ENCODE results near the gene ZNF783.

Gene ZNF783

DNA sequence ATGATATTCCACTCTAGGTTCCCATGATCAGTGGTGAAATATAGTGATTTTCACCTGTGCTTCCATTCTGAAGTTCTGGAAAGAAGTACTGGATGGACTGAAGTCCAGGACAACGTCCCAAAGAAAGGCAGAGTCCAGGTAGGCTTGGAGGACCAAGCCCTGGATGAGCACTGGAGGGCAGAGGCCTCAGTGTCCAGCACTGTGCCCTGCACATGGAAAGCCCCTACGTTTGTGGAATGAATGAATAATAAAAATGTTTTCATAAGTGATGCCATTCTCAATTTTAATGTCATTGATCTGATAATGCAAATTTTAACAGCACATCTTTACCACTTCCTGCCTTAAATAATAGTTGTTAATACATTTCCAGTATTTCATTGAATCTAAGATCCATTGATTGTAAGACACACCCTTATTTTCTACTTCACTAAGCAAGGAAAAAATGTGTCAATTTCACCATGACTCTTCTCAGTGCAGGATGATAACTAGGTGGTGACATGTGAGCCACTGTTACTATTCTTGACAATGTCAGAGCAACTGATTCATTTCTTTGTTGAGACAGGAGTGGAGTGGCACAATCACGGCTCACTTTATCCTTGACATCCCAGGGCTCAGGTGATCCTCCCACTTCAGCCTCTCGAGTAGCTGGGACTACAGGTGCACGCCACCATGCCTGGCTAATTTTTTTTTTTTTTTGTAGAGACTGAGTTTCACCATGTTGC lies 35.2 kb downstream of the ZNF783 start:
- TF ChIP-seq, protein P1, sequence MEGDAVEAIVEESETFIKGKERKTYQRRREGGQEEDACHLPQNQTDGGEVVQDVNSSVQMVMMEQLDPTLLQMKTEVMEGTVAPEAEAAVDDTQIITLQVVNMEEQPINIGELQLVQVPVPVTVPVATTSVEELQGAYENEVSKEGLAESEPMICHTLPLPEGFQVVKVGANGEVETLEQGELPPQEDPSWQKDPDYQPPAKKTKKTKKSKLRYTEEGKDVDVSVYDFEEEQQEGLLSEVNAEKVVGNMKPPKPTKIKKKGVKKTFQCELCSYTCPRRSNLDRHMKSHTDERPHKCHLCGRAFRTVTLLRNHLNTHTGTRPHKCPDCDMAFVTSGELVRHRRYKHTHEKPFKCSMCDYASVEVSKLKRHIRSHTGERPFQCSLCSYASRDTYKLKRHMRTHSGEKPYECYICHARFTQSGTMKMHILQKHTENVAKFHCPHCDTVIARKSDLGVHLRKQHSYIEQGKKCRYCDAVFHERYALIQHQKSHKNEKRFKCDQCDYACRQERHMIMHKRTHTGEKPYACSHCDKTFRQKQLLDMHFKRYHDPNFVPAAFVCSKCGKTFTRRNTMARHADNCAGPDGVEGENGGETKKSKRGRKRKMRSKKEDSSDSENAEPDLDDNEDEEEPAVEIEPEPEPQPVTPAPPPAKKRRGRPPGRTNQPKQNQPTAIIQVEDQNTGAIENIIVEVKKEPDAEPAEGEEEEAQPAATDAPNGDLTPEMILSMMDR (conservative IDR thresholded peaks at IDR 0.05) = no peak
- no peak overlapping the region for H3K27ac ChIP-seq

DNA sequence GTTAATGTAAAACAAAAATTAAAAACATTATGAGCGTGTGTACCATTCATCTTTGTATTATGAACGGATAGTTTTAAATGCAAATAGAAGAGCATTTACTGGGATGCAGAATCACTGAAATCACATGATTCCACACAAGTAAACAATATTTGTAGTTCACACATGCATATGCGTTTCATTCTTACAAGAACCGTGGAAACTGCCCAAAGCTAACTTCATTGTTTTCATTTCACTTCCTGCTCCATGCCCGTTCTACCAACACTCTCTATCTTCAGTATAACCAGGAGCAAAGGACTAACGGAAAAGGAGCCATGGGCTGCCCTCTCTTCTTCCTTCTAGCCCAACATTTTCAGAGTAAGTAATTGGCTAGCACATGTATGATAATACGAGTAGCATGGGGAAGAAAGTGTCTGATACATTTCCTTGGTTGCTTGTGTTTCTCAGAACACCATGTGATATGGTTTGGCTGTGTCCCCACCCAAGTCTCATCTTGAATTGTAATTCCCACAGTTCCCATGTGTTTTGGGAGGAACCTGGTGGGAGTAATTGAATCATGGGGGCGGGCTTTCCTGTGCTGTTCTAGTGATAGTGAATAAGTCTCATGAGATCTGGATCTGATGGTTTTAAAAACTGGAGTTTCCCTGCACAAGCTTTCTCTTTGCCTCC lies 38.8 kb downstream of the ZNF783 start:
- TF ChIP-seq, protein P1 (conservative IDR thresholded peaks at IDR 0.05) = no peak

DNA sequence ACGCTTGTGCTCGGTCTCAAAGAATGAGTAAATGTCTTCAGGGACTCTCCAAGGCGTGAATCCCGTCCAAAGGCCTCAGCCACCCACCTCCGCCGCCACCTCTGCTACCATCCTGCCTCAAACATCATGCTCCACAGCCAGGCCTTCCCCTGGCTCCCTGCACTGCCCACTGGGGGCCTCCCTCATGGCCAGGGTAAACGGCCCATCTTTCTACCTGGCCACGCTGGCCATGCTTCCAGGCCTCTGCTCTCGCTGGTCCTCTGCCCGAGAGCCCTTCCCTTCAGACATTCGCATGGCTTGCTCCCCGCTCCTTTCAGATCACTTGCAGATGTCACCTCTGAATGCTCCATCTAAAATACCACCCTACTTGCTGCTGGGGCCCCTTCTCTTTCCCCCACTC lies 40.2 kb downstream of the ZNF783 start:
- TF ChIP-seq, protein P1 (conservative IDR thresholded peaks at IDR 0.05) = no peak
- no peak overlapping the region for H3K27ac ChIP-seq

More for the DNA sequence above, 38.8 kb downstream of the ZNF783 start:
- H3K27ac ChIP-seq = no peak overlapping the region

DNA sequence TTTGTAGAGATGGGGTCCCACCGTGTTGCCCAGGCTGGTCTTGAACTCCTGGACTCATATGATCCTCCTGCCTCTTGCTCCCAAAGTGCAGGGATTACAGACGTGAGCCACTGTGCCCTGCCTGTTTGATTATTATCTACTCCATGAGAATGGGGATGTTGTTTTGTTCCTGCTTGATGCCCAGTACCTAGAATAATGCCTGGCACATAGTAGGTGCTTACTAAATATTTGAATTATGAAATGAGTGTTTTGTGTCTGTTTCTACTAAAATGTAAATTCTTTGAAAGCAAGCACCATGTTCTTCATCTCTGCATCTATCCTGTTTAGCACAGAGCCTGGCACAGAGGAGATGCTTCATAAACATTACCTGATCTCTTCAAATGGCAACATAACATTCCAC lies 40.9 kb downstream of the ZNF783 start:
- TF ChIP-seq, protein P1 (conservative IDR thresholded peaks at IDR 0.05) = no peak

DNA sequence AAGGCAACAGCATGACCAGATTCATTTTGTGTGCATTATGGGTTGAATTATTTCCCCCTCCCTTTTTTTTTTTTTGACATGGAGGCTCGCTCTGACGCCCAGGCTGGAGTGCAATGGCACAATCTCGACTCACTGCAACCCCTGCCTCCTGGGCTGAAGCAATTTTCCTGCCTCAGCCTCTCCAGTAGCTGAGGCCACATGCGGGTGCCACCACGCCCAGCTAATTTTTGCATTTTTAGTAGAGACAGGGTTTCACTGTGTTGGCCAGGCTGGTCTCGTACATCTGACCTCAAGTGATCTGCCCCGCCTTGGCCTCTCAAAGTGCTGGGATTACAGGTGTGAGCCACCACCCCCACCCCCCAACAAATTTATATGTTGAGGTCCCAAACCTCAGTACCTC lies 42.0 kb downstream of the ZNF783 start:
- H3K27ac ChIP-seq = no peak overlapping the region
- TF ChIP-seq, protein P1 (conservative IDR thresholded peaks at IDR 0.05) = no peak

More for the DNA sequence above, 40.9 kb downstream of the ZNF783 start:
- H3K27ac ChIP-seq = no peak overlapping the region

DNA sequence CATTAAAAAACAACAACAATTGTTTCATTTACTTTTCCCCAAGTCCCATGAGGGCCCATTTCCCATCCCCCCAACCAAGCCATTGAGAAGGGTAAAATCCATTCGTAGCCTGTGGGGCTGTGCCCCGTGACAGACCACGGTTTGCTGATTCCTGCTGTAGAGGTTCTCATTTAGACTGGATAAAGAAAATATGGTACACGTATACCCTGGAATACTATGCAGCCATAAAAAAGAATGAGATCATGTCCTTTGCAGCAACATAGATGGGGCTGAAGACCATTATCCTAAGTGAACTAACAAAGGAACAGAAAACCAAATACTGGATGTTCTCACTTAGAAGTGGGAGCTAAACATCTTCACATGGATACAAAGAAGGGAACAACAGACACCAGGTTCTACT lies 44.9 kb downstream of the ZNF783 start:
- no peak overlapping the region for H3K27ac ChIP-seq
- TF ChIP-seq, protein P1 (conservative IDR thresholded peaks at IDR 0.05) = no peak

DNA sequence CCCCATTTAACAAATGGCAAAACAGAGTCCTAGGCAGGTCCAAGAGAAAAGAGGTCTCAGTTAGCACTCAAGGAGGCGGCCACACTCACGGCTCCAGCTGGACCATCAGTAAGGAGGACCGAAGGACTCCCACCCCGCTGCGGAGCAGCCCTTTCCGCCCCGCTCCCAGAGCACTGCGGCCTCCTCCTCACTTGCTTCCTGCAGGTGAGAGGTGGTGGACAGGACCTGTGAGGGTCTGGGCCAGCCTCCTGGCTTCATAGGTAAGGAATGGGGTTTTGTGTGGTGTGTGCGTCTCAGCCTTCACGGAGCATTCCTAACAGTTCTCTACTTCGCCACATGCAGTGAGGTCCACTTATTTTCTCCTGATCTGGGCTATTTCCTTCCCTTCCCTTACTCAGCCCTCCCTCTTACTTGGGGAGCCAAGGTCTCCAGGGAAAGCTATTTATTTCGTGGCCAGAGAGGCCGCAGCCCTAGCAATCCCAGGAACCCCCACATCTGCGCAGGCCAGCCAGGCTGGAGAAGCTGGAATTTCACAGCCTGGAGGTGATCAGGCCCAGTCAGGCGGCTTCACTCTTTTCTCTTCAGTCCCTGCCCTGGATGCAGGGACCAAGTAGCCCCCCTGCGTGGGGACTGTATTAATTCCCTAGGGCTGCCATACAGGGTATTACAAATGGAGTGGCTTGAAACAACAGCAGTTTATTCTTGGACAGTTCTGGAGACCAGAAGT lies 45.9 kb downstream of the ZNF783 start:
- TF ChIP-seq, protein P1 (conservative IDR thresholded peaks at IDR 0.05) = no peak
- H3K27ac ChIP-seq = no peak overlapping the region

Measured in VCaP (cell line).